Astrocyte of the cerebellum (primary cell): ENCODE measurements around the gene NOTCH1.

Experiments used
- DNase-seq: peaks from one replicate; pipeline ENCODE4 v3.0.0-alpha.2; 2011; ENCODE audit warnings: low read depth
- H3K4me3 ChIP-seq: 2 replicates; pipeline ENCODE4 v1.5.1; 2011; ENCODE audit warnings: mild to moderate bottlenecking, low read depth, low read length, moderate library complexity
- in situ Hi-C: cut with HindIII; loops from 2 replicates; pipeline ENCODE4 v1.10.0; 2017; ENCODE audit warnings: low sequenced_read_pairs
- TF ChIP-seq, protein P1 (sequence below): IDR thresholded peaks from 2 replicates; pipeline ENCODE4 v1.5.1; 2012; ENCODE audit warnings: low read length, low read depth, moderate library complexity, mild to moderate bottlenecking; ENCODE audit errors: missing control alignments

Gene NOTCH1

DNA sequence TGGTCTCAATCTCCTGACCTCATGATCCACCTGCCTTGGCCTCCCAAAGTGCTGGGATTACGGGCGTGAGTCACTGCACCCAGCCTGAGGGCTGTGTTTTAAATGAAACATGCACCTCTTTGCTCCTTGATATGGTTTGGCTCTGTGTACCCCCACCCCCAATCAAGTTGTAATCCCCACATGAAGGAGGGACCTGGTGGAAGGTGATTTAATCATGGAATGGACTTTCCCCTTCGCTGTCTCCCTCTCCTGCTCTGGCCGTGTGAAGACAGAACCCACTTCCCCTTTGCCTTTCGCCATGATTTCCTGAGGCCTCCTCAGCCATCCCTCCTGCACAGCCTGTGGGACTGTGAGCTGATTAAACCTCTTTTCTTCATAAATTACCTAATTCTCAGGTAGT, 12.5 kb upstream of the NOTCH1 start:
- in situ Hi-C loops: loop anchor here (5.0 to 10.0 kb wide), 3 partner anchors 44 to 116 kb away; no protein-coding TSS in a partner anchor
- TF ChIP-seq, protein P1, sequence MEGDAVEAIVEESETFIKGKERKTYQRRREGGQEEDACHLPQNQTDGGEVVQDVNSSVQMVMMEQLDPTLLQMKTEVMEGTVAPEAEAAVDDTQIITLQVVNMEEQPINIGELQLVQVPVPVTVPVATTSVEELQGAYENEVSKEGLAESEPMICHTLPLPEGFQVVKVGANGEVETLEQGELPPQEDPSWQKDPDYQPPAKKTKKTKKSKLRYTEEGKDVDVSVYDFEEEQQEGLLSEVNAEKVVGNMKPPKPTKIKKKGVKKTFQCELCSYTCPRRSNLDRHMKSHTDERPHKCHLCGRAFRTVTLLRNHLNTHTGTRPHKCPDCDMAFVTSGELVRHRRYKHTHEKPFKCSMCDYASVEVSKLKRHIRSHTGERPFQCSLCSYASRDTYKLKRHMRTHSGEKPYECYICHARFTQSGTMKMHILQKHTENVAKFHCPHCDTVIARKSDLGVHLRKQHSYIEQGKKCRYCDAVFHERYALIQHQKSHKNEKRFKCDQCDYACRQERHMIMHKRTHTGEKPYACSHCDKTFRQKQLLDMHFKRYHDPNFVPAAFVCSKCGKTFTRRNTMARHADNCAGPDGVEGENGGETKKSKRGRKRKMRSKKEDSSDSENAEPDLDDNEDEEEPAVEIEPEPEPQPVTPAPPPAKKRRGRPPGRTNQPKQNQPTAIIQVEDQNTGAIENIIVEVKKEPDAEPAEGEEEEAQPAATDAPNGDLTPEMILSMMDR: no peak
- DNase-seq: no peak
- H3K4me3 ChIP-seq: no peak overlapping the region

DNA sequence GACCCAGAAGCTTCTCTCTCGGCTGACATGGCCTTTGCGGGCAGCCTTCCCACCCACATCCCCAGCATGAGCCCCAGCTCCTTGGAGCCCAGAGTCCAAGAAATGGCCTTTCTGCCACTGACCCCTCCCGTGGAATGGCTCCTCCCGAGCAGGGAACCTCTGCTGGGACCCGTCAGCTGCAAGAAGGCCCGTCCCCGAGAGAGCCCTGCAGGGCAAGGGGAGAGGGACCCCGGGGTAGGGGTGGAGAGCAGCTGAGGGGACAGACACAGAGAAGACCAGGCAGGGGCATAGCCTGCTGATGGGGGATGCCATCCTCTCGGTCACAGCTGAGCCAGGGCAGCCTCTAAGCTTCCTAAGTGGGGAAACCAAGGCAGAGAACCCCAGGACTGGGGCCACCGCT, 11.2 kb upstream of the NOTCH1 start:
- in situ Hi-C loops: loop anchor here (5.0 to 10.0 kb wide), 3 partner anchors 45 to 118 kb away; no protein-coding TSS in a partner anchor
- no peak overlapping the region for H3K4me3 ChIP-seq
- DNase-seq: no peak
- TF ChIP-seq, protein P1: no peak

DNA sequence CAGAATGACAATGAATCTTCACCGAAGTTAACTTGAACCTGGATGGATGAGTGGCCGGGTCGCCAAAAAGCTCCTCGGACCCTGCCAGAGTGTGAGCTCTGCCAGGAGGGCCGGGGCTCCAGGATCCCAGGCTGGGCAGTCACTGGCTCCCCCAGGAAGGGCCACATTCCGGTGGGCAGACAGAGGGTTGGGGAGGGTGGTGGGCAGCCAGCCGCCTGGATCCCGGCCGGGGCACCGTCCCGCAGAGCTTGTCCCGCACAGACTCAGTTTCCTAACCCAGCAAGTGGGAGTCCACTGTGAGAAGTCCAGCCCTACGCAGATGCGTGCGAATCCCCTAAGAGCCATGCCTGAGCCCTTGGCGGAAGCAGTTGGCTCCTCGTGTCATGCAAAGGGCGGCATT, 10.3 kb upstream of the NOTCH1 start:
- in situ Hi-C loops: loop anchor here (5.0 to 10.0 kb wide), 3 partner anchors 46 to 119 kb away; no protein-coding TSS in a partner anchor
- no peak for DNase-seq
- H3K4me3 ChIP-seq: no peak overlapping the region
- TF ChIP-seq, protein P1: no peak

DNA sequence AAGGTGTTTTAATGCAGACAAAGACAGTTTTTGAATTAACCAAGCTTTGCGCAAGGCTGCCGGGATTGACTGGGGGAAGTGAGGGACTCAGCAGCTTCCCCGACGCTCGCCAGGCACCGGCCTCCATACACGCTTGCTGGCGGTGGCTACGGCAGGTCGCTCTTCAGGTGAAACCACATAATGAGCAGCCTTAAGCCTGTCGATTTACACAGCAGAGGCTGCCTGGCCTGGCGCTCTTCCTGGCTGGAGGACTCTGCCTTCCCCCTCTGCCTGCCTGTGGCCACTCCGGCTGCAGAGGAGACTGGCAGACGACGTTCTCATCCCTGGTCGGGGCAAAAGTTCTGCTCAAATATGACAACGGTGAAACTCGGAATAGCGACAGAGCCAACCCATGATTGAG, 9.0 kb upstream of the NOTCH1 start:
- in situ Hi-C loops: loop anchor here (5.0 to 10.0 kb wide), 3 partner anchors 47 to 120 kb away; no protein-coding TSS in a partner anchor
- DNase-seq: no peak
- TF ChIP-seq, protein P1: no peak
- no peak overlapping the region for H3K4me3 ChIP-seq

DNA sequence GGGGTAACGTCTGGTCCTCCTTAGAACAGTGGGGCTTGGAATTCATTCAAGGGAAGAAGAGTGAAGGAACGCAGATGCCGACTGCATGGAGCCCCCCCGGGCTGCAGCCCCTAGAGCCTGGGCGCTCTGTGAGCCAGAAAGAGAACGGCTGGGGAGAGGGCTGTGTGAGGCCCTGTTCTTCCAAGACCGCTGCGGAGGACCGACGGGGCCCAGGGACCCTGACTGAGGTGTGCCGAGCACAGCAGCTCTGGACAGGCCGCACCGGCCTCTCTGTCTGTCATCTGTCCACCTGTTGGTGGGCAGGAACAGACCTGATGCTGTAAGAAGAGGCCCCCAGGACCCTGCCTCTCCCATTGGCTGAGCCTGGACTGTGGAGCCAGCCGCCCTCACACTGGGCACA, 7.7 kb upstream of the NOTCH1 start:
- TF ChIP-seq, protein P1: no peak
- DNase-seq: no peak
- in situ Hi-C loops: loop anchor here (10.0 kb wide), 1 partner anchor 121 kb away; no protein-coding TSS in a partner anchor
- no peak overlapping the region for H3K4me3 ChIP-seq

DNA sequence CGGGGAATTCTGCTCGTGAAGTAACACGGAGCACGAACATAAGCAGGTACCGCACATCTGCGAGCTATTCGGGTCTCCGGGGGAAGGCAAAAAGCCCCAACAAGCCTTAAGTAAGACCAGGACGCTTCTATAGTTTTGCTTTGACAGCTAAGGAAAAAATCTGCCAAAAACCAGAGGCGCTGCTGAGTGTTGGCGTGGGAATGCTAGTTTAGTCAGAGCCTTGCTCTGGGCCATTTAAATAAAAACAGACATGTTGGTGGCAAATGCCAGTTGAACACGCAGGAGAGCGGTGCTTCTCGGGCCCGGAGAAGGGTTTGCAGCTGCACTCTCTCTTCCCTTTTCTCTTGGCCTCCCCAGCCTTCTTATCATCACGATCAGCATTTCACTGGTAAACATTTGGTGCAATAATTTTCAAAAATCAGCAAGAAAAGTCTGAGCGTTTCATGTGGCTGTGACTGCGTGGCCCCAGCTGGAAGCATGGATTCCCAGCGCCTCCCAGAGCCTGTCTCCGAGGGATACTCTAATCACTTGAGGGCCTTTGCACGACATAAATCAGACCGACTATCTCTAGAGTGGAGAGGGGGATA, 6.4 kb upstream of the NOTCH1 start:
- no peak overlapping the region for H3K4me3 ChIP-seq
- no peak for DNase-seq
- TF ChIP-seq, protein P1: no peak
- in situ Hi-C loops: loop anchor here (10.0 kb wide), 1 partner anchor 123 kb away; no protein-coding TSS in a partner anchor
